ENCODE results near the gene TBC1D24.
A peak's percentile ranks its signal among the peaks of the same experiment; 100 is the strongest.

Gene TBC1D24

DNA sequence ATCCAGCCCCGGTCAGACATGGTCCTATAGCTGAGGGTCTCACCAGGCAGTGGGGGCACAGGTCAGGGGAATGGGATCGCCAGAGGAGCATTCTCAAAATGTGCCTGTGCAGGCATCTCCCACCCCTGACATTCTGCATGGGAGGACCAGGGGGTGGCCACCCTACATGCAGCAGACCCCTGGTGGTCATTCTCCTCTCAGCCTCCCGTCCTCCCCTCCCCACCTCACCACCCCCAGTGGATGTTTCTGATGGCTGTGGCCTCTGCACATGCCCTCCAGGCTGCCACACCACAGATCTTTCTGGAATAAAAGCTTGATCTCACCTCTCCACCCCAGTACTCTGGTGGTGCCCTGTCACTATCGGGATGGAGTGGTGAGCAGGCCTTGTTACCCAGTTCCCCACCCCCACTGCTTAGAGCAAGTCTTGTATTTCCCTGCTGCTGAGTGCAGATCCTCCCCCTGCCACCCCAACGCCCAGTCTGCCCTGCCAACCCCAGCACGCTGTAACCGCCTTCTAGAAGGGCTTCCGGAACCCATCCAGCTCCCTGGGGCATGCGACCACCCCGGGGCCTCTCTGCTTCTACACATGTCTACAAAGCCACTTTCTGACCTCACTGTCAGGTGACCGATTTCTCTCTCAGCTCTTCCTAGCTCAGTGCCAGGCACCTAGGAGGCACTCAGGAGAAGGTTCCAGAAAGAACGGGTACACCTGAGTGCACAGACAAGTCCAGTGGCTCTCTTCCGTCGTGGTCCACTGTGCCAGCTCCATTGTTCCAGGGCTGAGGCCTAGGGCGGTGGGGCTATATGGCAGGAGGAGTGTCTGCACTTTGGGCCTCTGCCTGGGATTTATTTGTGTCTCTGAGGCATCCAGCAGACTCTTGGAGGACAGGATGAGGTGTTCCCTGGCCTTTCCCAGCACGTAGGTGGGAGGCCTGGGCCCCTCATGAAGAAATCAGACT, 9.3 kb downstream of the TBC1D24 start:
- DNase-seq, result no peak

DNA sequence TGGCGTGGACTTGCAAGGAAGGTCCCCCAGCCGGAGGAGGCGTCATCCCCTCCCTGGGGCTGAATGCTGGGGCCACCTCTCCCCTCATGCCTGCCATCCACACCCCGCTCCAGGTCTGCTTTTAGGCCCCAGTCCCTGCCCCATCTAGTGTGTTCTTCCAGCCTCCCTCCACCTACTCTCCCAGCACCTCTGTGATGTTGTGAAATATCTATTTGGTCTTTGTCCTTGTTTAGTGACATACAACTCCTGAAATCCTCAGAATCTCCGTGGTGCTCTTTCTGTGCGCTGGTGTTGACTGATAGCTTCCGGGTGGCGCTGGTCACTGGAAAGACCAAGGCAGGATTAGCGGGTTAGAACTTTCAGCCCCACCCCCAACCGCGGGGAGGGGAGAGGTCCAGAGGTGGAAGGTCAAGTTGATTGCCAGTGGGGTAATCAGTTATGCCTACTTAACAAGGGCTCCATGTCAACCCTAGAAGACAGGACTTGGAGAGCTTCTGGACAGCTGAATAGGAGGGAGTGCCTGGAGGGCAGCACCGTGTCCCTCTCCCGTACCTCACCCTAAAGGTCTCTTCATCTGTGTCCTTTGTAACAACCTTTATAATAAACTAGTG, 10.1 kb downstream of the TBC1D24 start:
- no peak for DNase-seq

DNA sequence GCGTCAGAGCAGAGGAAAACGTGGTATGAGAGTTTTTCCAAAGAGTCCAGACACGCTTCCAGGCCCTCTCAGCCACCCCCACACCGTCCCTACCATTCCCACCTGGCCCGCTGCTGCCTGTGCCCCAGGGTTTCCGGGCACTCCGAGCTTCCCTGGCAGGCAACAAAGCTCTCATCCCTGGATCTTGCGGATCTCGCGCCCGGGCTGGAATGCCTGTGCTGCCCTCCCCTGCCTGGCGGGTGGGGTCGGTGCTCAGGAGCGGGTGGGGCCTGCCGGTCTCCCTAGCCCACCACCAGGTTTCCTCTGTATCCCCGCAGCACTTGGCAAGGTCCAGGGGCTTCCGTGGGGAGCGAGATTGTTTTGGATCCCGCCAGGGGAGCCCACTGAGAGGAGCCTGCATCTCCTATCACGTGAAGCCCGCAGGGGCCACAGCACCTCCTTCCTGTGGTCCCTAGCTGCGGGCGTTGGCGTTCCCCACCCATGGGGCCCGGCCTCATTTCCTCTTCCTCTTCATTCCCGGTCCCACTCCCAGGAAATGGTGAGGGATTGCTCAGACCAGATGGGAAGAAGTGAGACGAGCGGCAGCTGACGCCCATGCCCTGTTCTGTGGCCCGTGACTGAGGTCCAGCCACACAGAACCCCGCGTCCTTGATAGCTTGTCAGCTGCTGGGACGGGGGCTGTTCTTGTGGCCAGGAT, 11.0 kb downstream of the TBC1D24 start:
- DNase-seq, result no peak

DNA sequence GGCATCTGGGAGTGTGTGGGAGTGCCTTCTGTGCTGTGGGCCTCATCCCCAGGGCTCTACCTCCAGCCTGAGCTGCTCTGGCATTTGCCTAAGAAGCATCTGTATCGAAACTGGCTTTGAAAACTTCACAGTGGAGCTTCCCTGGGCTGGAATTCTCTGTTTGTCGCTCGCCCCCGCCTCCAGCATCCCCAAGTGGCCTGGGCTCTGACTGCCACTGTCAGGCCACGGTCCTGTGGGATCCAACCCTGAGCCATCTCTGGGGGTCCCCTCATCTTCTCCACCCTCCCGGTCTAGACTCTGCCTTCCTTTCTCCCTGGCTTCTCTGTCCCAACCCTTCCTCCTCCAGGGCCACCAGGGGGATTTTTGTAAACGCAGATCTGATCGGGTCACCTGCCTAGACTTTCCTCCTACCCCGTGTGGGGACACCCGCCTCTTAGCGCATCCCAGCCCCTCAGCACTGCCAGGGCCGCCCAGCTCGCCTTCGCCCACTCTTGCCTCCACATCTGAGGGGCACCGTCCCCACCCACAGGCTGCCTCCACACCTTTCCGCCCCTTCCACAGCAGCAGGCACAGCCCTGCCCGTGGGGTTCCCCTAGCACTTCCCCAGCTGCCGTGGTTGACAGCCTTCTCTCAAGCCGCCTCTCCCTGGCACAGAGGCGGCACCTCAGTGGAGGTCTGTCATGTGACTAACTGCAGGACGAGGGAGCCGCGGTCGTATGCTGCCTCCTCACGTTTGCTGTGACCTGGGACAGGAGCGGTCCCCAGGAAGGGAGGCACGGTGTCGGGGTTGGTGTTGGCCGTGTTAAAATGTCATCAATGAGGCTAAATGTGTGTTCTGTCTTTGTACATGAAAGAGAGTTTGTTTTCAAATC, 12.0 kb downstream of the TBC1D24 start:
- DNase-seq, result no peak

GRCh38 chr16:2487517-2487842, 12.6 kb downstream of the TBC1D24 start:
- no peak for DNase-seq

DNA sequence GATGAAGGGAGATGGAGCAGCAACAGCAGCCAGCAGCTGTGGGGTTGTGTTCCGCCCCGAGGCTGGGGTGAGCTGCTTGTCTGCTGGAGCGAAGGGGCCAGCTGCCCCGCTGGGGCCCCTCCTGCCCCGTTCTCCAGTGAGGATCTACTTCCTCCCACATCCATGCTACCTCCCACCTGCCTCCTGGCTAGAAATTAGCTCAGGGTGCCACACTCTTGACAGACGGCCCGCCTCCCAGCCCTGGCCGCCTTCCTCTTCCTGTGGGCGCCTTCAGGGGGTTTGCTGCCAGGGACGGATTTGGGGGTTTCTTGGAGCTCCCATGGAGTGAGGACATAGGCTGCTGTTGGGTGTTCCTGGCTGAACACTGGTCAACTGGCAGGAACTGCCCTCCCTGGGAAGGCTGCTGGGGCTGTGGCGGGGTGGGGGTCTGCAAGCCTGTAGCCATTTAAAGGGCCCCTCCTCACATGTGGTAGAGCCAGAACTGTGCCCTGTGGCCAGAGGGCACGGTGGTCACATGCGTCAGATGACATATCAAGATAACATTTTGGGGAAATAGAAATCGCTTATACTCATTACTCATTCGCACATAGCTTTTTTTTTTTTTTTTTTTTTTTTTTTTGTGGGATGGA, 13.1 kb downstream of the TBC1D24 start:
- DNase-seq, result no peak

- no peak for DNase-seq
These were observed 14.7 kb downstream of the TBC1D24 start for GRCh38 chr16:2489581-2489980.

DNA sequence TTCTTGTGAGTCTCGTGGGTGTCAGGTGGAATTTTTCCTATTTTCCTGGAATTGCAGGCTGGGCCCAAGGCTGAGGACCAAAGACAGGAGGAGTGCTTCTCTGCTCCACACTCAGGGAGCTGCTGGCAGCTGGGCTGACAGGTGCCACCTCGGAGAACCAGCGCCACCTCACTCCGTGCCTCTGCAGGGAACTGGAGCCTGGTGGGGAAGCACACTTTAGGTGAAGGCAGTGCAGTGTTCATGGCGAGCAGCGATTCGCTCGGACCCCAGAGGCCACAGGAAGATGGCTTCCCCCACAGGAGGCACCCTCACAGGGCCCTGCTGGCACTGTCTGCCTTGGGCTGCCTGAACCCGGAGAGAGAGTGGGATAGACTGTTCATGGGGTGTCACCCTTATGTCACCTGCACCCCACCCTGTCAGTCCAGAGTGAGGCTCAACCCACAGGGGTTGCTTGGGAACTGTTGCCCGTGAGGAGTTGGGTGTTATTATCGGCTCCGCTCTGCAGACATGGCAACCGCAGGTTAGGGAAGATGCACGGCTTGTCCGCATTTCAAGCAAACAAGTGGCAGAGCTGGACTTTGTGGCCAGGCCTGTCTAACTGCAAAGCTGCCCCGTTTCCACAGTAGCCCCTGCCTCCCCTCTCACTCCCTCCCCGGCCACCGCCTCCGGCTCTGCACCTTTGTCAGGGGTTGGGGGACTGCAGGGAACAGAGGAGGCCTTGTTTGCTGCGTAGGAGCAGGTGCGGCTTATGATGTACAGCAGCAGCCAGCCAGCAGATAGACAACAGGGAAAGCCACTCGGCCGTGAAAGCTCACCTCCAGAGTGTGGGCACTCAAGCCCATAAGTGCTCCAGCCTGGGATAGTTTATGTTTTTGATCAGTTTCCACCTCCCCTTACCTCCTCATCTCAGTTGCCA, 15.5 kb downstream of the TBC1D24 start:
- DNase-seq, result peak; percentile 71

GRCh38 chr16:2492292-2492691, 17.4 kb downstream of the TBC1D24 start:
- no peak for DNase-seq

- DNase-seq, result no peak
These were observed 18.7 kb downstream of the TBC1D24 start for GRCh38 chr16:2493605-2494004.

DNA sequence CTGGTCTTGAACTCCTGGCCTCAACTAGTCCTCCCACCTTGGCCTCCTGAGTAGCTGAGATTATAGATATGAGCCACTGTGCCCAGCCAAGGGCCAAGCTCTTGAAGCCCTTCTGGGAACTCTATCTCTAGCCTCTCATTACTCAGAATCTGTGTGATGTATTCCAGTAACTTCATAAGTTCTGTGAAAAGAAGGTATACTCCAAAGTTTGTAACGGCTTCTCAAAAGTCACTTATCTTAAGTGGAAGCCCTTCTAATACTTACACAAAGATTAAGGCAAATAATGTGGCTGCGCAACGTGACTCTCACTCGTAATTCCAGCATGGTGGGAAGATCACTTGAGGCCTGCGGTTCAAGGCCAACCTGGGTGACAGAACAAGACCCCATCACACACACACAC, 19.7 kb downstream of the TBC1D24 start:
- no peak for DNase-seq

GRCh38 chr16:2495041-2495440, 20.1 kb downstream of the TBC1D24 start:
- no peak for DNase-seq

DNA sequence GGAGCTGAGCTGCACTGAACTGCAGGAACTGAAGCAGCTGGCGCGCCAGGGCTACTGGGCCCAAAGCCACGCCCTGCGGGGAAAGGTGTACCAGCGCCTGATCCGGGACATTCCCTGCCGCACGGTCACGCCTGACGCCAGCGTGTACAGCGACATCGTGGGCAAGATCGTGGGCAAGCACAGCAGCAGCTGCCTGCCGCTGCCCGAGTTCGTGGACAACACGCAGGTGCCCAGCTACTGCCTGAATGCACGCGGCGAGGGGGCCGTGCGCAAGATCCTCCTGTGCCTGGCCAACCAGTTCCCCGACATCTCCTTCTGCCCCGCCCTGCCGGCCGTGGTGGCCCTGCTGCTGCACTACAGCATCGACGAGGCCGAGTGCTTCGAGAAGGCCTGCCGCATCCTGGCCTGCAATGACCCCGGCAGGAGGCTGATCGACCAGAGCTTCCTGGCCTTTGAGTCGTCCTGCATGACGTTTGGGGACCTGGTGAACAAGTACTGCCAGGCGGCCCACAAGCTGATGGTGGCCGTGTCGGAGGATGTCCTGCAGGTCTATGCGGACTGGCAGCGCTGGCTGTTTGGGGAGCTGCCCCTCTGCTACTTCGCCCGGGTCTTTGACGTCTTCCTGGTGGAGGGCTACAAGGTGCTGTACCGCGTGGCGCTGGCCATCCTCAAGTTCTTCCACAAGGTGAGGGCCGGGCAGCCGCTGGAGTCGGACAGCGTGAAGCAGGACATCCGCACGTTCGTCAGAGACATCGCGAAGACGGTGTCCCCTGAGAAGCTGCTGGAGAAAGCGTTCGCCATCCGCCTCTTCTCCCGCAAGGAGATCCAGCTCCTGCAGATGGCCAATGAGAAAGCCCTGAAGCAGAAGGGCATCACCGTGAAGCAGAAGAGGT, 21.5 kb downstream of the TBC1D24 start:
- no peak for DNase-seq

DNA sequence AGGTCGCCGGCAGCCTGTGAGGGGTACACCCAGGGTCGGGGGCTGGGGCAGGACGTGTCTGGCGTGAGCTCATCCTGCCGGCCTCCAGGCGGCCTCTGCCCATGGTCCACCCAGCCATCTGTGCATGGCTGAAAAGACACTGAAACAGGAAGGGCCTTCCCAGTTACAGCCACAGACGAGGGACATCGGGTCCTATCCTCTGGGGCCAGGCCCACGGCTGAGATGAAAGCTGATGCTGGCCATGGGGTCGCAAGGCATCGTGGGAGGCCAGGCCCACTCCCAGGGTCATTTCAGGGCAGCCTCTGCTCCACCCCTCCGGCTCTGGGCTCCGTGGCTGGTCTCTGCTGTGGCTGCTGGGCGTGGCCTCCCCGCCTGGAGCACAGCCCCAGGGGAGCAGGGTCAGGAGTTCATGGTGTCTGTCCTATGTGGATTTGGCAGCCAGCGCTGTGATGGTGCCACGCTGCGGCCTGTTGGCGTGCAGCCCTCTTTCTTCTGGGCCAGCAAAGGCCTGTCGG, 22.2 kb downstream of the TBC1D24 start:
- DNase-seq, result no peak

DNA sequence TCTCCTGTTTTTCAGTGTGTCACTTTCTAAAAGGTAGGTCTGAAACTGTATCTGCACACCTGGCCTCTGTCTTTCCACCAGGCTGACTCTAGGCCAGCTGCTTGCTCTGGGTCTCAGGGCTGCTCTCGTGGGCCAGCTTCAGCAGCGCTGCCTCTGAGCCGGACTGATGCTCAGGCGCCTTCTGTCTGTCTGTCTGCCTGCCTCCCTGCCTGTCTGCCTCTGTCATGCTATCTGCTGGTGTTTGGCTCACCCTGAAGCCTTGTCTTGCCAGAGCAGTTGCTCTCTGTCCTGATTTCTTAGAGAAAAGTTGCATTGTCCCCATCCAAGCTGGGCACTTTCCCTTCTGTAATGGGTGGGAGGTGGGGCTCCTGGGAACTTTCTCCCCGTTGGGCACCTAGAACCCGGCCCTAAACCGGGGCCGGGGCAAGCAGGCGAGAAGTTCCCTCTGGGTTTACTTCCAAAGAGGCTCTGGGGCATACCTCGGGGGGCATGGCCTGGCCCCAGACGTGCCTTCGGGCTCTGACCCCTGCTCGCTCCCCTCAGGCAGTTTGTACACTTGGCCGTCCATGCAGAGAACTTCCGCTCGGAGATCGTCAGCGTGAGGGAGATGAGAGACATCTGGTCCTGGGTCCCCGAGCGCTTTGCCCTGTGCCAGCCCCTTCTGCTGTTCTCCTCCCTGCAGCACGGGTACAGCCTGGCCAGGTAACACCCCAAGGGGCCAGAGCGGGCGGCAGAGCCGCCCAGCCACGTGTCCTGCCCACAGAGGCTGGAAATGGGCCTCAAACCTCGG, 23.0 kb downstream of the TBC1D24 start:
- DNase-seq, result no peak

- no peak for DNase-seq
These were observed 23.8 kb downstream of the TBC1D24 start for GRCh38 chr16:2498531-2499253.

DNA sequence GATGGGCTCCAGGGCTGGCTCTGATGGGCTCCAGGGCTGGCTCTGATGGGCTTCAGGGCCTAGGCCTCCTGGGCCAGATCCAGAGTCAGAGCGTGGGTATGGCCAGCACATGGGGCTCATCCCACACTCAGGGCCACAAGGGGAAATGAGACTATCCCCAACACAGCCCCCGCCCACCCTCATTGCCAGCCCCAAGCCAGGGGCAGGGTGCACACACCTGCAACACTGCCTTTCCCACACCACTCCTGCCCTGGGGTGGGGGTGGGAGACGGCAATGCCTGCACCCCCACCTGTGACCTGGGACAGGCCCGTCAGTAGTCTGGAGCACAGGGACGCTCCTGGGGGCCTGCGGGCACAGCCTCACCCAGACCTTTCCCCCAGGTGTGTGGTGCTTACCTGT, 24.5 kb downstream of the TBC1D24 start:
- DNase-seq, result no peak

DNA sequence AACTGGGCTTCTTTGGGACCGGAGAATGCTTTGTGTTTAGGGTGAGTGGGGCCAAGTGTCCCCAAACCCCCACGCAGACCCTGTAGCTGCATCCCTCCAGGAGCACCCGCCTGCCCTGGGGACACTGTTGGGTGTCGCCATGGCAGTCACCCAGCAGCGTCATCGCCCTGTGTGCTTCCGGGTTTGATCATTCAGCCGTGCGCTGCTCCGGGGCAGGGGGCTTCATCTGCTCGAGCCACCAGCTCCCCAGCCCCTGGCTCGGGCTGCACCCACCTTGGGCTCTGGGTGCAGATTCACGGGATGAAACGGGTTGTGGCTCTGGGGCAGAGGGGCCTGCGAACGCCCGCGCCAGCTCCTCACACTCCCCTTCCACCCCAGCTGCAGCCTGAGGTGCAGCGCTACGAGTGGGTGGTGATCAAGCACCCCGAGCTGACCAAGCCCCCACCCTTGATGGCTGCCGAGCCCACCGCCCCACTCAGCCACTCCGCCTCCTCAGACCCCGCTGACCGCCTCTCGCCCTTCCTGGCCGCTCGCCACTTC, 25.0 kb downstream of the TBC1D24 start:
- no peak for DNase-seq

Data from DMS53 (cell line).